ENCODE results near the gene DOCK4.

Gene DOCK4

GRCh38 chr7:112188257-112188656, 17.9 kb downstream of the DOCK4 start:
- Histone ChIP-seq H3K4me1 (ENCODE audit: insufficient read depth, insufficient read length) (no peaks in the 10 kb centered on the region), H3K9ac (ENCODE audit: insufficient read length, low read depth) (no peak overlapping the region), H3K9me3 (ENCODE audit: insufficient read depth, low read length) (no peaks in the 10 kb centered on the region), H3K27me3 (ENCODE audit: insufficient read depth, insufficient read length) (no peaks in the 10 kb centered on the region), H3K4me3 (ENCODE audit: insufficient read length, low read depth) (no peak overlapping the region), H3K36me3 (ENCODE audit: insufficient read depth, insufficient read length, low read length) (no peaks in the 10 kb centered on the region)
- TF ChIP-seq ZNF274 (IDR thresholded peaks at IDR 0.05; ENCODE audit: low read depth, low read length) (no peak), YY1 (IDR thresholded peaks at IDR 0.05; ENCODE audit: insufficient read depth, insufficient read length) (no peak)
- DNase-seq (ENCODE audit: low read depth, low spot score), result no peak

- H3K4me1 ChIP-seq (ENCODE audit: insufficient read depth, insufficient read length), result no peaks in the 10 kb centered on the region
- no peak for DNase-seq (ENCODE audit: low read depth, low spot score)
- no peak overlapping the region for H3K4me3 ChIP-seq (ENCODE audit: insufficient read length, low read depth)
- TF ChIP-seq ZNF274 (IDR thresholded peaks at IDR 0.05; ENCODE audit: low read depth, low read length), result no peak
- TF ChIP-seq SUZ12 (IDR thresholded peaks at IDR 0.05; ENCODE audit: extremely low read depth, insufficient read depth, insufficient read length), result no peak
- TF ChIP-seq YY1 (IDR thresholded peaks at IDR 0.05; ENCODE audit: insufficient read depth, insufficient read length), result no peak
- no peaks in the 10 kb centered on the region for H3K36me3 ChIP-seq (ENCODE audit: insufficient read depth, insufficient read length, low read length)
- no peaks in the 10 kb centered on the region for H3K9me3 ChIP-seq (ENCODE audit: insufficient read depth, low read length)
- no peak overlapping the region for H3K9ac ChIP-seq (ENCODE audit: insufficient read length, low read depth)
- H3K27me3 ChIP-seq (ENCODE audit: insufficient read depth, insufficient read length), result no peaks in the 10 kb centered on the region
Measured at GRCh38 chr7:112186300-112186699, 19.9 kb downstream of the DOCK4 start.

DNA sequence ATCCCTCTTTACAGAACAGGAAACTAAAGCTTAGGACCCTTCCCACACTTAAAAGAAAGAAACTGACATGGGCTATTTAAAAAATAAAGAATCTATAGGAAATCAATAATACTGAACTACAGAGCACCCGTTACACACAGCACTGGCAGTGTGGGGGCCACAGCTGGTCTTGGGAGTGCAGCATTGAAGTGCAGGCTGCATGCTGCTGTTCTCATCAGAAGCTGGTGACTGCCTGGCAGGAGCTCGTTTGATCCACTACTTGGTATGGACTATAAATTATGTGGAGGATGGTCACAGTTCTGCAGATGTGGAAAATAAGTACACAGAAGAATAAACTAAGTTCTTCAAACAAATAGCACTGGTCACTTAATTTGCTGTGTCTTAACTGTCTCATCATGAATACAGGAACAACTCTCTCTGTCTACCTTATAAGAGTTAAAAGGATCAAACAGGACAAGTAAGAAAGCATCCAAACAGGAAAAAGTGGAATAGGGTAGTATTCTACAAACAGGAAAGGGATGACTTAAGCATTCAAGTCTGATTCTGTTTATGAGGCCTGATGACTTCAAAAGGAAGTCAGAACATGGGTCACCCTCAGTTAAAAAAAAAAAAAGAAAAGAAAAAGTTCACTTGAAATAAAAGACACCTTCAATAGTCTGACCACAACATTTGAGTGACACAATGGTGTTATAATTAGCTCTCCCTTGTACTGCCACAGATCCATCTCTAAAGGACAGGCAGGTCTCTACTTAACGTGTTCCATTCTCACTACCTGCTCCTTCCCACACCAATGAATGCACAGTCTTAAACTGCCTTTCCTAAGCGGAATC, 21.0 kb downstream of the DOCK4 start:
- TF ChIP-seq ZNF274 (IDR thresholded peaks at IDR 0.05; ENCODE audit: low read depth, low read length), result no peak
- no peak for TF ChIP-seq SUZ12 (IDR thresholded peaks at IDR 0.05; ENCODE audit: extremely low read depth, insufficient read depth, insufficient read length)
- no peak for TF ChIP-seq YY1 (IDR thresholded peaks at IDR 0.05; ENCODE audit: insufficient read depth, insufficient read length)
- no peaks in the 10 kb centered on the region for H3K36me3 ChIP-seq (ENCODE audit: insufficient read depth, insufficient read length, low read length)
- H3K27me3 ChIP-seq (ENCODE audit: insufficient read depth, insufficient read length), result no peaks in the 10 kb centered on the region
- DNase-seq (ENCODE audit: low read depth, low spot score), result no peak
- no peaks in the 10 kb centered on the region for H3K4me1 ChIP-seq (ENCODE audit: insufficient read depth, insufficient read length)
- no peaks in the 10 kb centered on the region for H3K9me3 ChIP-seq (ENCODE audit: insufficient read depth, low read length)
- H3K9ac ChIP-seq (ENCODE audit: insufficient read length, low read depth), result no peak overlapping the region
- no peak overlapping the region for H3K4me3 ChIP-seq (ENCODE audit: insufficient read length, low read depth)

DNA sequence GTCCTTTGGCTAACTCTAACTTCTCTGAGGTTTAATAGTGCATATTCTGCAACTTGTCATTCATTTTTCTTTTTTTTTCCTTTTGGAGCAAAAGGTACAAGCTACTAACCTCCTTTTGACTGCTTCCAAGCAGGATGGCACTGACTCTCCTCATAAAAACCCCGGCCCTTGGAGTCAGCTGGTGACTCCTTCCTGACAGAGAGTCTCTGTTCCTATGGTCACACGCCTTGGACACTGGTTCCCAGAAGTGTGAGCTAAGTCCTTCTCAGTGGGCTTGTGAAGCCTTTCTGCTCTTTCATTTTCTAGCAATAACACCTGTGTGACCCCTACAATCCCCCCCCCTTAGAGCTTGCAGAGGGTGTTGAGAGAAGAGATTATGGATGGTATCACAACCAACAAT, 21.7 kb downstream of the DOCK4 start:
- no peak for DNase-seq (ENCODE audit: low read depth, low spot score)
- Histone ChIP-seq H3K4me1 (ENCODE audit: insufficient read depth, insufficient read length) (no peaks in the 10 kb centered on the region), H3K36me3 (ENCODE audit: insufficient read depth, insufficient read length, low read length) (no peaks in the 10 kb centered on the region), H3K4me3 (ENCODE audit: insufficient read length, low read depth) (no peak overlapping the region), H3K27me3 (ENCODE audit: insufficient read depth, insufficient read length) (no peaks in the 10 kb centered on the region), H3K9me3 (ENCODE audit: insufficient read depth, low read length) (no peaks in the 10 kb centered on the region), H3K9ac (ENCODE audit: insufficient read length, low read depth) (no peak overlapping the region)
- TF ChIP-seq YY1 (IDR thresholded peaks at IDR 0.05; ENCODE audit: insufficient read depth, insufficient read length) (no peak), ZNF274 (IDR thresholded peaks at IDR 0.05; ENCODE audit: low read depth, low read length) (no peak), SUZ12 (IDR thresholded peaks at IDR 0.05; ENCODE audit: extremely low read depth, insufficient read depth, insufficient read length) (no peak)

GRCh38 chr7:112183266-112183665, 22.9 kb downstream of the DOCK4 start:
- Histone ChIP-seq H3K36me3 (ENCODE audit: insufficient read depth, insufficient read length, low read length) (no peaks in the 10 kb centered on the region), H3K27me3 (ENCODE audit: insufficient read depth, insufficient read length) (no peaks in the 10 kb centered on the region), H3K9ac (ENCODE audit: insufficient read length, low read depth) (no peak overlapping the region), H3K9me3 (ENCODE audit: insufficient read depth, low read length) (no peaks in the 10 kb centered on the region), H3K4me3 (ENCODE audit: insufficient read length, low read depth) (no peak overlapping the region), H3K4me1 (ENCODE audit: insufficient read depth, insufficient read length) (no peaks in the 10 kb centered on the region)
- no peak for TF ChIP-seq YY1 (IDR thresholded peaks at IDR 0.05; ENCODE audit: insufficient read depth, insufficient read length)
- TF ChIP-seq ZNF274 (IDR thresholded peaks at IDR 0.05; ENCODE audit: low read depth, low read length), result no peak
- TF ChIP-seq SUZ12 (IDR thresholded peaks at IDR 0.05; ENCODE audit: extremely low read depth, insufficient read depth, insufficient read length), result no peak
- no peak for DNase-seq (ENCODE audit: low read depth, low spot score)

DNA sequence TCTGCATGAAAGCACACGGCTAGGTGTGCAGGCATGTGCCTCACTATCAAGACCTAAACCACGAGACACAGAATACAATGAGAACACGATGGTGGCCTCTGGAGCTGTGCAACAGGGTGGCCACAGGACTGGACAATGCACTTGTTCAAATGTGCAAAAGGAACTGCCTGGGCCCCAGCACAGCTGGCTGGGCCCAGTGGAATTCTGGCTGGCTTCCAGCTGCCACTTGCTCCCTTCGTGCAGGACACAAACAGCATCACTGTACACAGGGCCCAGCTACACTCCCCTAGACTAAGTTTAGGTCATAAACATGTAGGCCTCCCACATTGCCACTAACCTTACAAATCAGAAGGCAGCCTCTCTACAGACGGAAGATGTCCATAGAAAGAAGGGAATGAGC, 23.4 kb downstream of the DOCK4 start:
- no peak for DNase-seq (ENCODE audit: low read depth, low spot score)
- Histone ChIP-seq H3K4me1 (ENCODE audit: insufficient read depth, insufficient read length) (no peaks in the 10 kb centered on the region), H3K27me3 (ENCODE audit: insufficient read depth, insufficient read length) (no peaks in the 10 kb centered on the region), H3K9ac (ENCODE audit: insufficient read length, low read depth) (no peak overlapping the region), H3K36me3 (ENCODE audit: insufficient read depth, insufficient read length, low read length) (no peaks in the 10 kb centered on the region), H3K4me3 (ENCODE audit: insufficient read length, low read depth) (no peak overlapping the region), H3K9me3 (ENCODE audit: insufficient read depth, low read length) (no peaks in the 10 kb centered on the region)
- TF ChIP-seq SUZ12 (IDR thresholded peaks at IDR 0.05; ENCODE audit: extremely low read depth, insufficient read depth, insufficient read length) (no peak), YY1 (IDR thresholded peaks at IDR 0.05; ENCODE audit: insufficient read depth, insufficient read length) (no peak), ZNF274 (IDR thresholded peaks at IDR 0.05; ENCODE audit: low read depth, low read length) (no peak)

GRCh38 chr7:112180223-112180622, 26.0 kb downstream of the DOCK4 start:
- no peak for DNase-seq (ENCODE audit: low read depth, low spot score)
- Histone ChIP-seq H3K9me3 (ENCODE audit: insufficient read depth, low read length) (no peaks in the 10 kb centered on the region), H3K4me3 (ENCODE audit: insufficient read length, low read depth) (no peak overlapping the region), H3K27me3 (ENCODE audit: insufficient read depth, insufficient read length) (no peaks in the 10 kb centered on the region), H3K4me1 (ENCODE audit: insufficient read depth, insufficient read length) (no peaks in the 10 kb centered on the region), H3K36me3 (ENCODE audit: insufficient read depth, insufficient read length, low read length) (no peaks in the 10 kb centered on the region), H3K9ac (ENCODE audit: insufficient read length, low read depth) (no peak overlapping the region)
- TF ChIP-seq SUZ12 (IDR thresholded peaks at IDR 0.05; ENCODE audit: extremely low read depth, insufficient read depth, insufficient read length) (no peak), YY1 (IDR thresholded peaks at IDR 0.05; ENCODE audit: insufficient read depth, insufficient read length) (no peak), ZNF274 (IDR thresholded peaks at IDR 0.05; ENCODE audit: low read depth, low read length) (no peak)

Measured in NT2/D1 (cell line).